Measurements from ENCODE around the gene PCDHGB4. TPM values are rescaled to one million over a fixed set of nuclear protein-coding genes. Genes with fewer than 3 reads are reported as not detected.

The PCDHGB4 gene
- total and polyA plus RNA-seq, 9 of the 15 experiments (the other 6 are each of a cell fraction or from before 2014, with no cell fraction given): 0.01 to 0.14 (median 0.03) TPM; not detected in 5

GRCh38 chr5:141343242-141343952, 44.1 kb upstream of the PCDHGB4 start, which contains the start of gene PCDHGA3 (continued):
- TF ChIP-seq CBX3 (IDR thresholded peaks at IDR 0.05; ENCODE audit: borderline replicate concordance in 1 of 2, low read length in 2 of 2) (0 out of 3 replicates have a peak, but pooled peaks of 1 of the 2 experiments have one; percentile 24), YY1 (IDR thresholded peaks at IDR 0.05; ENCODE audit: borderline replicate concordance in 1 of 3, control insufficient read depth in 1 of 3, extremely low read depth in 1 of 3, insufficient read depth in 3 of 3, insufficient read length in 1 of 3, insufficient replicate concordance in 2 of 3, low read depth in 1 of 3, low read length in 2 of 3) (peak in 1 of 3 experiments; percentile 73), PATZ1 (CRISPR knock-in tag; IDR thresholded peaks at IDR 0.05; ENCODE audit: borderline replicate concordance) (no peak), ZNF586 (CRISPR knock-in tag; conservative IDR thresholded peaks at IDR 0.05) (no peak), ZEB2 (IDR thresholded peaks at IDR 0.05) (no peak), NCOA6 (IDR thresholded peaks at IDR 0.05) (no peak), ETV1 (tag; conservative IDR thresholded peaks at IDR 0.05; ENCODE audit: low read depth) (0 out of 2 replicates have a peak, but pooled peaks have one; percentile 11), GTF2B (IDR thresholded peaks at IDR 0.05; ENCODE audit: extremely low read depth, insufficient read length) (no peak), KDM5B (IDR thresholded peaks at IDR 0.05; ENCODE audit: insufficient replicate concordance, low read depth, low read length) (no peak), CHCHD3 (CRISPR knock-in tag; IDR thresholded peaks at IDR 0.05) (no peak), RFX1 (IDR thresholded peaks at IDR 0.05) (no peak), VEZF1 (CRISPR knock-in tag; IDR thresholded peaks at IDR 0.05) (no peak), YBX1 (IDR thresholded peaks at IDR 0.05) (no peak), RAD21 (CRISPR knock-in tag; conservative IDR thresholded peaks at IDR 0.05 in 1 of 2, IDR thresholded peaks at IDR 0.05 in 1 of 2) (peak; percentile 22 to 53; a peak in 3 of 4 replicates), TEAD4 (IDR thresholded peaks at IDR 0.05; ENCODE audit: low read length) (0 out of 2 replicates have a peak, but pooled peaks have one; percentile 39), TEAD4 (CRISPR knock-in tag; IDR thresholded peaks at IDR 0.05; ENCODE audit: borderline replicate concordance) (no peak), CTCF (IDR thresholded peaks at IDR 0.05 in 2 of 3, conservative IDR thresholded peaks at IDR 0.05 in 1 of 3; ENCODE audit: insufficient read depth in 2 of 3, low read depth in 1 of 3, low read length in 3 of 3) (peak; percentile 60 to 79 (median 74); a peak in 5 of 6 replicates), ZNF589 (CRISPR knock-in tag; IDR thresholded peaks at IDR 0.05; ENCODE audit: low read depth) (no peak), THAP7 (CRISPR knock-in tag; IDR thresholded peaks at IDR 0.05) (no peak)
